Adipose tissue (tissue), 3 donors: Measurements from ENCODE around the gene CRTC3. TPM values are rescaled to one million over a fixed set of nuclear protein-coding genes. Genes with fewer than 3 reads are reported as not detected.
"Not testable (repeated sequence)": the region's sequence is repeated elsewhere in the genome, so short reads cannot be mapped to it uniquely, and the experiment has no call there.

Source experiments
- H3K27ac ChIP-seq: one replicate; pipeline ENCODE4 v1.5.1; 2013; ENCODE audit warnings: low read depth, low read length
- WGBS, 3 donors: extraction: QIAGEN DNeasy Blood & Tissue Kit; methylation state at CpG; one replicate each; pipeline ENCODE4 v1.1.7; 2013; 5-methylcytosine and 5-hydroxymethylcytosine counted together
- polyA plus RNA-seq, 3 donors: library from polyadenylated mRNA; stranded (reverse); fragments of 200-250 nt; gene quantifications; one replicate each; pipeline ENCODE4 v1.2.3, GENCODE V29; 2013
- donor health status: healthy with polysubstance abuse.
- donor health status: Bipolar disorder and iron deficiency.
- donor health status: healthy.

The CRTC3 gene
- polyA plus RNA-seq, 3 donors: 6.4 to 24.0 (median 15.4) TPM

DNA sequence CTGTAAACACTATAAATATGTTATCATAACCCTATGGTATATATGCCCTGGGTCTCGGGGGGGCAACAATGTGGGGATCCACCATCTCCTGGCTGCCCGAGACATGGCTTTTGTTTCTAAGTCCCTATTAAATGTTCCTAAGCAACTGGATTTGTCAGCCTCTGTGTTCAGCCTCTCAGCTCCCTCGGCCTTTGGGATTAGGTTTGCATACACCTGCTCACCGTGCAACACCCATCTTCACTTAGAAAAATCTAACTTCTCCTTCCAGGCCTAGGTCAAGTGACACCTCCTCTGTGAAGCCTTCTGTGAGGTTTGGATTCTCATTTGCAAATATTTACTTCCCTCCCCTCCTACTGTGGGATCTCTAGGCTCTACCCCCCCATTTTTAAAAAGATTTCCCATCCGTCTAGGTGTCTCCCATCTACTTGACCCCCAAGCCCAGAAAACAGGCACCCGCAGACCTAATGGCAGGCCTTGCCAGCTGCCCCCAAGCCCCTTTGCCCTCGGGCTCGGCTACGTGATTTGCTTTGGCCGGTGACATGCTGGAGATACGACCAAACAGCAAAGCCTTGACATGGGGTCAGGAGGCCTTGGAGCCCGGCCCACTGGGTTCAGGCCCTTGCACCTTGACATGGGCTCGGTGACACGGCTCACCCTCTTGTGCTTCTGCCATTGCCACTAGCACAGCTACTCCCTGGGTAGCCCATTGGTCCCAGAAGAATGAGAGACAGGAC is 121.4 kb downstream of the CRTC3 start:
- no peak overlapping the region for H3K27ac ChIP-seq
- 85 to 94% (median 86%) methylated on average over 14 of the region's 14 CpGs for WGBS, 3 donors

DNA sequence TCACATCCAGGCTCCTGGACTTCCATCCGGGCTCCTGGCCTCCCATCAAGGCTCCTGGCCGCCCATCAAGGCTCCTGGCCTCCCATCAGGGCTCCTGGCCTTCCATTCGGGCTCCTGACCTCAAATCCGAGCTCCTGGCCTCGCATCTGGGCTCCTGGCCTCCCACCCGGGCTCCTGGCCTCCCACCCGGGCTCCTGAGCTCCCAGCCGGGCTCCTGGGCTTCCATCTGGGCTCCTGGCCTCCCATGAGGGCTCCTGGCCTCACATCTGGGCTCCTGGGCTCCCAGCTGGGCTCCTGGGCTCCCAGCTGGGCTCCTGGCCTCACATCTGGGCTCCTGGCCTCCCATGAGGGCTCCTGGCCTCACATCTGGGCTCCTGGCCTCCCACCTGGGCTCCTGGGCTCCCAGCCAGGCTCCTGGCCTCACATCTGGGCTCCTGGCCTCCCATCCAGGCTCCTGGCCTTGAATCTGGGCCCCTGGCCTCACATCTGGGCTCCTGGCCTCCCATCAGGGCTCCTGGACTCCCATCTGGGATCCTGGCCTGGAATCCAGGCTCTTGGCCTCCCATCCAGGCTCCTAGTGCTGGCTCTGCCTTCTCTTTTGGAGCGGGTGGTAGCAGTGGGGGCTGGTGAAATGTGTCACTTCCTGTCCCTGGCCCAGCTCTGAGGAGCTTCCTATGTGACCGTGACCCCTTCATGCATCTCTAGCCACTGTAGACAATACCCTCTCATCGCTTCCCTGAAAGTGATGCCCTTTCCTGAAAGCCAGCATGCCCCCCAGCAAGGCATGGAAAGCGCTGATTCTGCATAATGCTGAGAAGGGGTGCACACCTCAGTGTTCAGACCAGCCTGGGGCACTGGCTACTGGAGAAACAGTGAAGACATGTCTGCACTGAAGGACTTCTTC is 124.8 kb downstream of the CRTC3 start:
- no peak overlapping the region for H3K27ac ChIP-seq
- 71 to 87% (median 82%) methylated on average over 12 of the region's 12 CpGs for WGBS, 3 donors

DNA sequence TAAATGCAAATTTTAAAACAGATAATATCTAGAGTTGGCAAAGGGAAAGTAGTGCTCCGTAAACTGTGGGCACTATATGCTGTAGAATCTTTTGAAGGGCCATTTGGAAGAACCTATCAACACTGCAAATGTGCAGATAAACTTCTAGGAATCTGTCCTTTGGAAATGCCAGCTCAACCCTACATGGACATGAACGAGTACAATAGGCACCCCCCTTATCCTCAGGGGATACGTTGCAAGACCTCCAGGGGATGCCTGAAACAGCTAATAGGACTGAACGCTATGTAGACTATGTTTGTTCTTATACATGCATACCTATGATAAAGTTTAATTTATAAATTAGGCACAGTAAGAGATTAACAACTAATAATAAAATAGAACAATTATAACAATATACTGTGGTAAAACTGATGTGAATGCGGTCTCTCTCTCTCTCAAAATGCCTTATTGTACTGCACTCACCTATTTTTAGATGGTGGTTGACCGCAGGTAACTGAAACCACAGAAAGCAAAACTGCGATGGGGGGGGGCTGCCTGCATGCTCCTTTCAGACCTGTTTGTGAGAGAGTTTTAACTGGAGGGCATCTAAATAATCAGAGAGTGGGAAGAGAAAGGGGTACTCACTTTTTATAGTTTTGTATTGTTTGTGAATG is 127.9 kb downstream of the CRTC3 start:
- not testable (repeated sequence) for H3K27ac ChIP-seq
- 49 to 64% (median 59%) methylated on average over 7 of the region's 7 CpGs for WGBS, 3 donors

DNA sequence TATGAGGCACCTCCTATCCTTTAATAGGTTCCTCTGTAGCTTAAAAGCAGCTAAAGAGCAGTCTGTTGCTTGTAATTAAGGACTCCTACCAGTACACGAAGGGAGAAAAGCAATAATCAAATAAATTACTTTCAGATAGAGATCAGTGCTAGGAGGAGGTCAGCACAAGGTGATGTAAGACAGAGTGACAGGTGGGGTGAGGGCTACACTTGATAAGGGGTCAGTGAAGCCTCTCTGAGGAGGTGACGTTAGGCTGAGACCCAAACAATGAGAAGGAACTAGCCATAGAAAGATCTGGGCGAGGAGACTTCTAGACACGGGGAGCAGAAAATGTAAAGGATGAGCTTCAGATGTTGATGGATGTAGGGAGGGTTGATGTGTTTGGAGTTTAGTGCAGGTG is 129.8 kb downstream of the CRTC3 start:
- 62 to 85% (median 83%) methylated on average over 4 of the region's 4 CpGs for WGBS, 3 donors

DNA sequence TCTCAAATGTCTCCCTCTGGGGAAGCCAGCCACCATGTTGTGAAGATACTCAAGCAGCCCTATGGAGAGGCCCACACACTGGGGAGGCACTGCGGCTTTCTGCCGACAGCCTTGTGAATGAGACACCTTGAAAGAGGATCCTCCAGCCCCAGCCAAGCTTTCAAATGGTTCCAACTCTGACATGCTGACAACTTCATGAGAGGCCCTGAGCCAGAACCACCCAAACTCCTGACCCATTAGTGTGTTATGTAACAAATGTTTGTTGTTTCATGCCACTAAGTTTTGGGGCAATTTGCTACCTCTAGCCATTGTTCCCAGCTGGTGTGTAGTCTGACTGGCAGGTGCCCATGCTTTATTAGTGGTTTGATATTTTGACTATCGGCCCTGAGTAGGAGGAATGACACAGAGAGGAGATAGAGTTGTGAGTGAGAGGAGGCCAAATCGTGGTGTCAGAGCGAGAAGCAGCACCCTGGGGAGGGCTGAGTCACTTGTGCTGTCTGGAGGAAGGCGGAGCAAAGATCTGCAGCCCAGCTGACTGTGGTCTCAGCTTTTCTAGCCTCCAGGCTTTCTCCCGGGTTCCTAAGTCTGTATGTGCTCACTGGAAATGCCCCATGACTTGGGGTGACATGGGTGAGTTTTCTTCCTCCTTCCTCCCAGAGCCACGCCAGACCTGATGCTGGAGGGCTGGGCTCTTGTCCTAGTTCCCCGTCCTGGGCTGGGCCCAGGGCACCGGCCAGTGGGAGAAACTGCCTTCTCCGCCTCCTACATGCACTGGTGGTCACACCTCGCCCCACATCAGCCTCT is 130.7 kb downstream of the CRTC3 start:
- WGBS, 3 donors: 26 to 65% (median 31%) methylated on average over 10 to 12 of the region's 12 CpGs
- peak overlapping the region; percentile 21 for H3K27ac ChIP-seq

More for the DNA sequence above, 129.8 kb downstream of the CRTC3 start:
- peak overlapping the region; percentile 21 for H3K27ac ChIP-seq

DNA sequence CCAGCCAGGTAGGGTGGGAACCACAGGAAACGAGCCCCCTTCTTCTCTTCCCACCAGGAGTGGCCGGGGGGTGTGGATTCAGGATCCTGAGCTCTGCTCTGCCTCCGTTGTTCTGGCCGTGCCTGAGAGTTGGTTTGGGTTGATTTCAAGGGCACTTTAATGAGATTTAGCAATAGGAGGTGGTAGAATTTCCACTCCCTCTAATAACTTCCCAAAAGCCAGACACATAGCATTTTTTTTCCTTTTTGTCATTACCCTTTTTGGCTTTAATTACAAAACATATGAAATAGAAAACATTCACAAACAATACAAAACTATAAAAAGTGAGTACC is 131.2 kb downstream of the CRTC3 start:
- WGBS, 3 donors: 27 to 40% (median 34%) methylated on average over 3 to 4 of the region's 4 CpGs

DNA sequence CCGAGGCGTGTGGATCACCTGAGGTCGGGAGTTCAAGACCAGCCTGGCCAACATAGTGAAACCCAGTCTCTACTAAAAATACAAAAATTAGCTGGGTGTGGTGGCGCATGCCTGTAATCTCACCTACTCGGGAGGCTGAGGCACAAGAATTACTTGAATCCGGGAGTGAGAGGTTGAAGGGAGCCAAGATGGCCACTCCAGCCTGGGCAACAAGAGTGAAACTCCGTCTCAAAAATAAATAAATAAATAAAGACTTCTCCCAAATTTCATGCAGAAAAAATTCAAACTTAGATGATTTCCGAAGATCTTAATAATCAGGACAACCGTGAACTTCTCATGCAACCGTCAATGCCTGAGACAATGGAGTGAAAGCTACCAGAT is 134.3 kb downstream of the CRTC3 start:
- not testable (repeated sequence) for H3K27ac ChIP-seq
- 90 to 97% (median 95%) methylated on average over 10 of the region's 10 CpGs for WGBS, 3 donors

More for the DNA sequence above, 131.2 kb downstream of the CRTC3 start:
- peak overlapping the region; percentile 21 for H3K27ac ChIP-seq

DNA sequence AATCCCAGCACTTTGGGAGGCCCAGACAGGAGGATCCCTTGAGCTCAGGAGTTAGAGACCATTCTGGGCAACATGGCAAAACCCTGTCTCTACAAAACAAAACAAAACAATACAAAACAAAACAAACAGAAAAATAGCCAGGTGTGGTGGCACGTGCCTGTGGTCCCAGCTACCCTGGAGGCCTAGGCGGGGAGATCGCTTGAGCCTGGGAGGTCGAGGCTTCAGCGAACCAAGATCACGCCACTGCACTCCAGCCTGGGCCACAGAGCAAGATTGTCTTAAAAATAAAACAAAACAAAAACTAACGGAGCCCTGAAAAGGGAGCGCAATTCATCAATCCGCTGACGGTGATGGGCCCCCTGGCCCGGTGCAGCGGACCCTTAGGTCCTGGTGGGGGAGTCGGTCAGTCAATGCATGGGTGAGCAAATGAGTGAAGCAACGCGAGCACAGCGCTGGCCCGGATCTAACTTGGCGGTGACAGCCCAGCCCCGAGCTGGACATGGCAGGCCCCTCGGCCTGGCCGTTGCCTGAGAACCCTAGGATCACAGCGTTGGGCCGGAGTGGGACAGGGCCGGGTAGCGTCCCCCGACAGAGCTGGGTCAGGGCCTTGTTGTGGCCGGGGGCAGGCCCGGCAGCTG is 135.0 kb downstream of the CRTC3 start:
- 31 to 39% (median 36%) methylated on average over 28 of the region's 28 CpGs for WGBS, 3 donors
- no peak overlapping the region for H3K27ac ChIP-seq

GRCh38 chr15:90665288-90666134 is 135.8 kb downstream of the CRTC3 start:
- 3 to 6% (median 4%) methylated on average over 54 to 75 of the region's 75 CpGs for WGBS, 3 donors
- H3K27ac ChIP-seq: peak overlapping the region; percentile 29

- 88 to 92% (median 90%) methylated on average over 14 of the region's 14 CpGs for WGBS, 3 donors
- H3K27ac ChIP-seq: no peak overlapping the region
Observed at GRCh38 chr15:90666135-90666909, 136.6 kb downstream of the CRTC3 start.

DNA sequence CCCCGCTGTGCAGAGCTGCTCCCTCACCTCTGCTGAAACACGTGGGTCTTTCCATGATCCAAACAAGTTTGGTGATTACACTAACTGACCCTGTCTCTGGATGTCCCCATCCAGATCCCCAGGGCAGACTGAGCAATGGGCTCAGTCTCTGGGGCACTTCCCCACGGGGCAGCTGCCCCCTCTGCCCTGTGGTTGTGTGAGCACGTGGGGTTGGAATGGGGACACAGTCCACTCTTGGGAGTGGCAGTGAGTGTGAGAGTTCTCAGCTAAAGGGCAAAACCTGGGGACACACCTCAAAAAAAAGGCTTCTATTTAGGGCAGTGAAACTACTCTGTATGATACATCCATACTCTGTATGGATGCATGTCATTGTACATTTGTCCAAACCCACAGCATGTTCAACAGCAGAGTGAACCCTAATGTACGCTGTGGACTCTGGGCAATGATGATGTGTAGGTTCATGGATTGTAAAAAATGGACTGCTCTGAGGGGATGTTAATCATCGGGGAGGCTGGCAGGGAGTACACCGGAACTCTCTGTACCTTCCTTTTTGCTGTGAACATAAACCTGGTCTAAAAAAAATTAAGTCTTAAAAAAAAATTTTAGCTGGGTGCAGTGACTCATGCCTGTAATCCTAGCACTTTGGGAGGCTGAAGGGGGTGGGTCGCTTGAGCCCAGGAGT is 137.5 kb downstream of the CRTC3 start:
- 77 to 85% (median 82%) methylated on average over 8 of the region's 8 CpGs for WGBS, 3 donors
- no peak overlapping the region for H3K27ac ChIP-seq

GRCh38 chr15:90667755-90668345 is 138.1 kb downstream of the CRTC3 start:
- 88 to 91% (median 91%) methylated on average over 7 of the region's 7 CpGs for WGBS, 3 donors
- not testable (repeated sequence) for H3K27ac ChIP-seq

DNA sequence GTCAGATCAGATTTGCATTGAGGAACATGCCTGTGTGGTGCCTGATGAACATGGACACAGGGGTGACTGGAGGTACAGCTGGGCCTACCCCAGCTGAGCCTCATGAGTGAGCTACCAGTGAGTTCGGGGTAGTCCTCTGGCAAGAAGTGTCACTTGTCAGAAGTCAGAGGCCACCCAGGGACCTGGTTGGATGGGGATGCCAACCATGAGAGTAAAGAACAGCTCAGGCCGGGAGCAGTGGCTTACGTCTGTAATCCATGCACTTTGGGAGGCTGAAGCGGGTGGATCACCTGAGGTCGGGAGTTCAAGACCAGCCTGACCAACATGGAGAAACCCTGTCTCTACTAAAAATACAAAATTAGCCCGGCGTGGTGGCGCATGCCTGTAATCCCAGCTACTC is 140.9 kb downstream of the CRTC3 start:
- H3K27ac ChIP-seq: not testable (repeated sequence)
- 95 to 97% (median 97%) methylated on average over 8 of the region's 8 CpGs for WGBS, 3 donors

DNA sequence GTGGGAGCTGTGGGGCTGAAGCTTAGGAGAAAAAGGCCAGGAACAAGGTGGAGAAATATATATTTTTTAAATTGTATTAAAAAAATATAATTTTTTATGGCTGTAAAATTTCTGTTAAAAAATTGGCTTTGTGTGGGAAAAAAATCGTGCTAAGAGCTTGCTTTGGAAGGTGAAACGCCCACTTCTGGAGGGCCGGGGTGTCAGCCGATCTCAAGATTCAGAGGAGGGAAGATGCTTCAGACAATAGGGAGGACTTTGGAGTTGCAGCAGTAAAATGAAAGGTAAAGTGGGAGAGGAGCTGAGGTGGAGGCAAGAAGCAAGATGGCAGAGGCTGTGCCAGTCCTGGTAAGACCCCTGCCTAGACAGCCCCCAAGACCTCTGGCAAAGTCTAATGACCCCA is 141.5 kb downstream of the CRTC3 start:
- no peak overlapping the region for H3K27ac ChIP-seq
- 89 to 93% (median 93%) methylated on average over 4 of the region's 4 CpGs for whole genome bisulfite sequencing, 3 donors

- WGBS, 3 donors: 88 to 93% (median 91%) methylated on average over 10 of the region's 10 CpGs
- not testable (repeated sequence) for H3K27ac ChIP-seq
Observed at GRCh38 chr15:90673357-90673756, 143.6 kb downstream of the CRTC3 start.
